GM12878 (cell line): ENCODE measurements around the gene NDST4. TPM values are rescaled to one million over a fixed set of nuclear protein-coding genes. Genes with fewer than 3 reads are reported as not detected.

Source experiments
- ATAC-seq: fragments of 200-7000 bp; cut with Tn5 transposase; 3 replicates; pipeline ENCODE4 v1.9.1; 2020; ENCODE audit warnings: mild to moderate bottlenecking, moderate library complexity
- BruUV-seq: library from RNA; stranded (reverse); fragments of 400-500 nt; replicated peaks from 2 replicates; lab custom pipeline; 2021; lab: Mats Ljungman, UMichigan
- CTCF ChIA-PET: fragments of 300-600 bp; sonication (Branson Sonifier 250); formaldehyde crosslinking; extraction: SDS; loops from one replicate; lab custom pipeline; 2021; ENCODE audit warnings: inconsistent platforms; lab: Yijun Ruan, JAX
- POLR2A ChIA-PET: fragments of 350-600 bp; formaldehyde crosslinking; extraction: SDS; loops from one replicate; lab custom pipeline; 2021; ENCODE audit warnings: inconsistent platforms; lab: Charles Lee
- RAD21 ChIA-PET: fragments of 300-600 bp; sonication (Branson Sonifier 250); formaldehyde crosslinking; loops from one replicate; lab custom pipeline; 2023; ENCODE audit warnings: antibody characterized with exemption; ENCODE audit not compliant: unreplicated experiment; lab: Charles Lee
- SMC1A ChIA-PET: fragments of 300-600 bp; sonication (Branson Sonifier 250); formaldehyde crosslinking; loops from one replicate; lab custom pipeline; 2023; ENCODE audit not compliant: unreplicated experiment, uncharacterized antibody; lab: Charles Lee
- DNase-seq: peaks from one replicate; pipeline ENCODE4 v3.0.0-alpha.2; 2011; ENCODE audit warnings: low read depth, low spot score
- FAIRE-seq: peaks from 3 replicates; lab custom pipeline; 2011; peaks lifted over from hg19 to GRCh38; lab: Jason Lieb, UNC
- H2AFZ ChIP-seq: 2 replicates; pipeline ENCODE4 v1.6.0; 2011; ENCODE audit warnings: low read depth, low read length, control low read depth; ENCODE audit not compliant: control insufficient read depth
- H3K27ac ChIP-seq: 2 replicates; pipeline ENCODE4 v1.5.1; 2011; ENCODE audit warnings: control low read depth; ENCODE audit not compliant: control insufficient read depth, insufficient read depth
- H3K27me3 ChIP-seq, 2 experiments: replicated peaks in 1 of 2; 2 replicates each; pipeline versions ENCODE4 v1.6.0 to v1.6.1; 2011; ENCODE audit warnings: low read length in 1 of 2; ENCODE audit not compliant: control insufficient read depth in 2 of 2, insufficient read depth in 2 of 2
- H3K36me3 ChIP-seq, 2 experiments: 2 replicates each; pipeline ENCODE4 v1.5.1; 2011; ENCODE audit warnings: low read length in 1 of 2; ENCODE audit not compliant: control insufficient read depth in 2 of 2, insufficient read depth in 2 of 2
- H3K4me1 ChIP-seq: 2 replicates; pipeline ENCODE4 v1.6.1; 2011; ENCODE audit warnings: mild to moderate bottlenecking, low read length, moderate library complexity, mixed read lengths; ENCODE audit not compliant: control insufficient read depth, insufficient read depth
- H3K4me2 ChIP-seq: 2 replicates; pipeline ENCODE4 v1.6.0; 2011; ENCODE audit warnings: control low read depth; ENCODE audit not compliant: control insufficient read depth, insufficient read depth
- H3K4me3 ChIP-seq: fragments of 200-600 bp; sonication (generic); 2 replicates; pipeline ENCODE4 v1.5.1; 2016
- H3K79me2 ChIP-seq: 2 replicates; pipeline ENCODE4 v1.6.0; 2011; ENCODE audit warnings: low read length; ENCODE audit not compliant: control insufficient read depth, insufficient read depth
- H3K9ac ChIP-seq: 2 replicates; pipeline ENCODE4 v1.8.0; 2011; ENCODE audit warnings: low read length, control low read depth, mixed read lengths; ENCODE audit not compliant: control insufficient read depth, insufficient read depth
- H3K9me3 ChIP-seq: replicated peaks from 3 replicates; pipeline ENCODE4 v1.5.1; 2011; ENCODE audit warnings: mild to moderate bottlenecking, low read length; ENCODE audit not compliant: control insufficient read depth, insufficient read depth
- H4K20me1 ChIP-seq: 2 replicates; pipeline ENCODE4 v1.6.0; 2011; ENCODE audit not compliant: control insufficient read depth, insufficient read depth
- ATF3 ChIP-seq: IDR thresholded peaks from 2 replicates; pipeline ENCODE4 v1.6.1; 2011; ENCODE audit warnings: low read depth, mild to moderate bottlenecking, low read length, moderate library complexity, borderline replicate concordance; ENCODE audit errors: extremely low read depth
- BHLHE40 ChIP-seq, 2 experiments: fragments of 450-650 bp in 1 of 2; IDR thresholded peaks; 2 replicates each; pipeline ENCODE4 v1.6.1; 2011 to 2017; ENCODE audit warnings: low read depth in 2 of 2, borderline replicate concordance in 1 of 2, improper control_type of control experiment in 1 of 2, low read length in 1 of 2, mild to moderate bottlenecking in 1 of 2
- CBFB ChIP-seq: IDR thresholded peaks from 2 replicates; pipeline ENCODE4 v1.6.1; 2016; ENCODE audit warnings: antibody characterized with exemption, low read depth
- CBX5 ChIP-seq: sonication (generic); IDR thresholded peaks from 2 replicates; pipeline ENCODE4 v1.6.1; 2016; ENCODE audit warnings: low read depth, moderate library complexity, mild to moderate bottlenecking, inconsistent platforms
- CEBPZ ChIP-seq: fragments of 150-350 bp; IDR thresholded peaks from 2 replicates; pipeline ENCODE4 v1.6.1; 2016; ENCODE audit warnings: low read depth, low read length
- CTCF ChIP-seq, 3 experiments: IDR thresholded peaks in 2 of 3; conservative IDR thresholded peaks in 1 of 3; 2 replicates each; pipeline ENCODE4 v1.5.1; 2011; ENCODE audit warnings: low read depth in 3 of 3, low read length in 3 of 3, mild to moderate bottlenecking in 3 of 3, control low read depth in 2 of 3, moderate library complexity in 2 of 3, inconsistent platforms in 1 of 3, mixed read lengths in 1 of 3; ENCODE audit not compliant: control insufficient read depth in 2 of 3, insufficient read depth in 1 of 3; ENCODE audit errors: extremely low read depth in 1 of 3
- FOXM1 ChIP-seq: IDR thresholded peaks from 2 replicates; pipeline ENCODE4 v1.6.1; 2012; ENCODE audit warnings: low read depth, mild to moderate bottlenecking, inconsistent platforms, low read length, moderate library complexity
- HDAC6 ChIP-seq: fragments of 200-600 bp; sonication (generic); IDR thresholded peaks from one replicate; pipeline ENCODE4 v1.8.0; 2017; ENCODE audit warnings: antibody characterized with exemption; ENCODE audit not compliant: unreplicated experiment
- NR2C1 ChIP-seq: fragments of 450-650 bp; IDR thresholded peaks from 2 replicates; pipeline ENCODE4 v1.6.1; 2017; ENCODE audit warnings: antibody characterized with exemption, mild to moderate bottlenecking, moderate library complexity
- RELB ChIP-seq: fragments of 450-650 bp; IDR thresholded peaks from 2 replicates; pipeline ENCODE4 v1.6.1; 2017; ENCODE audit warnings: low read depth, mild to moderate bottlenecking, moderate library complexity
- SIN3A ChIP-seq: IDR thresholded peaks from 2 replicates; pipeline ENCODE4 v1.6.1; 2012; ENCODE audit warnings: low read depth, low read length, improper control_type of control experiment
- SMARCA5 ChIP-seq: fragments of 450-650 bp; IDR thresholded peaks from 2 replicates; pipeline ENCODE4 v1.6.1; 2017; ENCODE audit warnings: mild to moderate bottlenecking
- SRF ChIP-seq, 2 experiments: IDR thresholded peaks; 2 replicates each; pipeline ENCODE4 v1.6.1; 2011; ENCODE audit warnings: low read depth in 2 of 2, low read length in 2 of 2, mild to moderate bottlenecking in 1 of 2, moderate library complexity in 1 of 2
- TCF7 ChIP-seq: IDR thresholded peaks from 2 replicates; pipeline ENCODE4 v1.6.1; 2014; ENCODE audit warnings: antibody characterized with exemption, borderline replicate concordance
- in situ Hi-C: fragments of 300-500 bp; cut with MboI; formaldehyde crosslinking; loops from 9 replicates; pipeline ENCODE4 v1.14.3; 2018; ENCODE audit warnings: mixed read lengths
- intact Hi-C: fragments of 100-400 bp; cut with micrococcal nuclease; formaldehyde crosslinking; loops from one replicate; pipeline ENCODE4 v1.14.2; 2022; ENCODE audit not compliant: unreplicated experiment
- polyA plus RNA-seq, 11 experiments: library from polyadenylated mRNA; depleted of rRNA in 4 of 11; unstranded in 6 of 11; stranded (reverse) in 5 of 11; fragments of >200 nt; fragmentation: Nextera tagmentation in 4 of 11; fragmentation: Illumina TruSeq in 1 of 11; extraction: Ambion mirVana in 4 of 11; extraction: Trizol in 1 of 11; gene quantifications; 1 replicate in 1 of 11; 2 replicates in 10 of 11; pipeline versions ENCODE4 v1.2.1 to v1.2.3, GENCODE V29; 2011 to 2016; ENCODE audit warnings: inconsistent platforms in 2 of 11, missing spikeins in 2 of 11, low read depth in 1 of 11
- total RNA-seq, 4 experiments: library from RNA; depleted of rRNA in 3 of 4; stranded (reverse); fragments of >200 nt in 3 of 4; fragmentation: Illumina TruSeq in 1 of 4; extraction: Trizol in 1 of 4; gene quantifications; 2 replicates each; pipeline versions ENCODE4 v1.2.1 to v1.2.3, GENCODE V29; 2013 to 2021

NDST4 gene
- total and polyA plus RNA-seq, 10 of the 15 experiments (the other 5 are each of a cell fraction or from before 2014, with no cell fraction given) = 0.04 to 0.11 (median 0.07) TPM; not detected in 6

GRCh38 chr4:114875630-114876029, 237.8 kb downstream of the NDST4 start:
- ChIA-PET SMC1A (interaction anchor here (0.6 kb wide), 1 partner anchor 19 kb away, joined by 3 read pairs; no protein-coding TSS in a partner anchor), RAD21 (no interaction called here), POLR2A (no interaction called here), CTCF (interaction anchor here (1.2 kb wide), 1 partner anchor 9 kb away, joined by 3 read pairs; no protein-coding TSS in a partner anchor)
- Histone ChIP-seq H3K36me3 (no peaks in the 10 kb centered on the region), H3K4me1 (peaks cover 2% of the 10 kb centered on the region), H4K20me1 (no peaks in the 10 kb centered on the region), H3K27me3 (no peaks in the 10 kb centered on the region), H3K9ac (no peak overlapping the region), H3K9me3 (no peaks in the 10 kb centered on the region; the same call in 2 of the 3 replicates), H3K79me2 (no peaks in the 10 kb centered on the region), H3K4me2 (no peak overlapping the region), H3K4me3 (no peak overlapping the region), H2AFZ (no peak overlapping the region), H3K27ac (no peak overlapping the region)
- no peak for ATAC-seq
- in situ Hi-C loops = no loop called here
- intact Hi-C loops = no loop called here
- no peak for FAIRE-seq
- no peak for DNase-seq
- no TSS peak for BruUV-seq
- TF ChIP-seq CEBPZ (no peak), BHLHE40 (IDR thresholded peaks at IDR 0.05; ENCODE audit: borderline replicate concordance in 1 of 2, low read depth in 2 of 2, low read length in 1 of 2) (no peak), CBX5 (no peak), TCF7 (no peak), FOXM1 (no peak), HDAC6 (no peak), ATF3 (no peak), SMARCA5 (no peak), RELB (no peak), NR2C1 (no peak), CTCF (IDR thresholded peaks at IDR 0.05 in 2 of 3, conservative IDR thresholded peaks at IDR 0.05 in 1 of 3; ENCODE audit: control insufficient read depth in 2 of 3, extremely low read depth in 1 of 3, insufficient read depth in 1 of 3, low read depth in 3 of 3, low read length in 3 of 3) (no peak), SIN3A (no peak), CBFB (no peak), SRF (IDR thresholded peaks at IDR 0.05; ENCODE audit: low read depth in 2 of 2, low read length in 2 of 2) (no peak)
